ENCODE results near the gene CDKN2B-AS1. TPM values are rescaled to one million over a fixed set of nuclear protein-coding genes. Genes with fewer than 3 reads are reported as not detected.
"Not testable (repeated sequence)": the region's sequence is repeated elsewhere in the genome, so short reads cannot be mapped to it uniquely, and the experiment has no call there.

Gene CDKN2B-AS1
- total RNA-seq = 1.4 TPM

GRCh38 chr9:21994556-21995005 is at the start of gene CDKN2B-AS1:
Gene CDKN2B-AS1 (plus strand): TSS chr9:21994791.
- ATAC-seq (peak; percentile 64), DNase-seq (ENCODE audit: low spot score) (no peak)
- intact Hi-C loops (cut with DNase I) = no loop called here

- ATAC-seq (no peak), DNase-seq (ENCODE audit: low spot score) (no peak)
- intact Hi-C loops (cut with DNase I) = no loop called here
These were observed 49.0 kb upstream of the CDKN2B-AS1 start for GRCh38 chr9:21945606-21946005.

- ATAC-seq = no peak
- intact Hi-C loops (cut with DNase I) = no loop called here
- DNase-seq (ENCODE audit: low spot score) = no peak
These were observed 35.8 kb upstream of the CDKN2B-AS1 start for GRCh38 chr9:21958833-21959232.

- intact Hi-C loops (cut with DNase I) = not testable (repeated sequence)
These were observed 35.3 kb upstream of the CDKN2B-AS1 start for GRCh38 chr9:21959268-21959667.

GRCh38 chr9:21961569-21961968 is 33.0 kb upstream of the CDKN2B-AS1 start:
- DNase-seq (ENCODE audit: low spot score) (no peak), ATAC-seq (no peak)
- intact Hi-C loops (cut with DNase I) = no loop called here

More at GRCh38 chr9:21959268-21959667, 35.3 kb upstream of the CDKN2B-AS1 start:
- not testable (repeated sequence) for ATAC-seq; DNase-seq (ENCODE audit: low spot score)

- intact Hi-C loops (cut with DNase I) = no loop called here
- DNase-seq (ENCODE audit: low spot score) (peak; percentile 66), ATAC-seq (peak; percentile 62)
These were observed 29.6 kb upstream of the CDKN2B-AS1 start for GRCh38 chr9:21964925-21965385.

- peak; percentile 64 for DNase-seq (ENCODE audit: low spot score)
- intact Hi-C loops (cut with DNase I) = no loop called here
- peak; percentile 46 for ATAC-seq
These were observed 29.1 kb upstream of the CDKN2B-AS1 start for GRCh38 chr9:21965401-21965951.

GRCh38 chr9:21966140-21966851 is 28.3 kb upstream of the CDKN2B-AS1 start:
- DNase-seq (ENCODE audit: low spot score) = no peak
- intact Hi-C loops (cut with DNase I) = no loop called here
- ATAC-seq = peak; percentile 40

- DNase-seq (ENCODE audit: low spot score) (no peak), ATAC-seq (no peak)
- intact Hi-C loops (cut with DNase I) = no loop called here
These were observed 27.4 kb upstream of the CDKN2B-AS1 start for GRCh38 chr9:21967169-21967568.

- DNase-seq (ENCODE audit: low spot score) (no peak), ATAC-seq (no peak)
- intact Hi-C loops (cut with DNase I) = no loop called here
These were observed 26.9 kb upstream of the CDKN2B-AS1 start for GRCh38 chr9:21967702-21968101.

GRCh38 chr9:21968331-21969010 is 26.1 kb upstream of the CDKN2B-AS1 start:
- no peak for DNase-seq (ENCODE audit: low spot score)
- intact Hi-C loops (cut with DNase I) = no loop called here
- ATAC-seq = no peak

- intact Hi-C loops (cut with DNase I) = no loop called here
- ATAC-seq (no peak), DNase-seq (ENCODE audit: low spot score) (no peak)
These were observed 25.3 kb upstream of the CDKN2B-AS1 start for GRCh38 chr9:21969011-21969940.

GRCh38 chr9:21969951-21970799 is 24.4 kb upstream of the CDKN2B-AS1 start:
- DNase-seq (ENCODE audit: low spot score) = no peak
- intact Hi-C loops (cut with DNase I) = no loop called here
- ATAC-seq = no peak

- intact Hi-C loops (cut with DNase I) = no loop called here
- ATAC-seq (no peak), DNase-seq (ENCODE audit: low spot score) (no peak)
These were observed 23.6 kb upstream of the CDKN2B-AS1 start for GRCh38 chr9:21970800-21971640.

GRCh38 chr9:21972361-21972760 is 22.2 kb upstream of the CDKN2B-AS1 start:
- ATAC-seq (no peak), DNase-seq (ENCODE audit: low spot score) (no peak)
- intact Hi-C loops (cut with DNase I) = no loop called here

- intact Hi-C loops (cut with DNase I) = no loop called here
- ATAC-seq (no peak), DNase-seq (ENCODE audit: low spot score) (no peak)
These were observed 20.3 kb upstream of the CDKN2B-AS1 start for GRCh38 chr9:21974343-21974721.

- DNase-seq (ENCODE audit: low spot score) (no peak), ATAC-seq (peak; percentile 75)
- intact Hi-C loops (cut with DNase I) = no loop called here
These were observed 19.7 kb upstream of the CDKN2B-AS1 start for GRCh38 chr9:21974722-21975409.

Data from sciatic nerve (tissue), 2 donors.